Raji (cell line): ENCODE measurements around the gene R3HCC1L.

Experiments used
- POLR2A ChIP-seq: IDR thresholded peaks from 2 replicates; pipeline ENCODE4 v1.6.1; 2011; ENCODE audit warnings: low read depth, low read length, control low read depth; ENCODE audit not compliant: insufficient read depth

Gene R3HCC1L

DNA sequence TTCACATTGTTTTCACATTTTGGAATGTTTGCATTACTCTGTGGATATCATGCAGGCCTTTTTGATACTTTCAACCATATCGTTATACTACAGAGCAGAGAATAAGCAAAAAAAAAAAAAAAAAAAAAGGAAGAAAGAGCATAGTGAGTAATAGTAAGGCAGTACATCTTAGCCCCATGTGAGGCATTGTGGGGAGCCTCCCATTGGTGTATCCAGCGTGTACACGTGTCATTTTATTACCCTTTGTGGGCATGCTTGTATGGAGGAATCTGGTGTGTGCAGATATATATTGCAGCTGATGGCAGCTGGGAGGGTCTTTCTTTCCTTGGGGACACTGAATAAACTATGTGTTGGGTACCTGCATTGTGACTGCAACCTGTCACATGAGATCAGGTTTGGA, 19.6 kb downstream of the R3HCC1L start:
- no peak for TF ChIP-seq POLR2A

- no peak for TF ChIP-seq POLR2A
These were observed 24.1 kb downstream of the R3HCC1L start for GRCh38 chr10:98158576-98158975.

- TF ChIP-seq POLR2A, result no peak
These were observed 29.5 kb downstream of the R3HCC1L start for GRCh38 chr10:98163941-98164340.

- TF ChIP-seq POLR2A, result no peak
These were observed 32.7 kb downstream of the R3HCC1L start for GRCh38 chr10:98167191-98167590.

DNA sequence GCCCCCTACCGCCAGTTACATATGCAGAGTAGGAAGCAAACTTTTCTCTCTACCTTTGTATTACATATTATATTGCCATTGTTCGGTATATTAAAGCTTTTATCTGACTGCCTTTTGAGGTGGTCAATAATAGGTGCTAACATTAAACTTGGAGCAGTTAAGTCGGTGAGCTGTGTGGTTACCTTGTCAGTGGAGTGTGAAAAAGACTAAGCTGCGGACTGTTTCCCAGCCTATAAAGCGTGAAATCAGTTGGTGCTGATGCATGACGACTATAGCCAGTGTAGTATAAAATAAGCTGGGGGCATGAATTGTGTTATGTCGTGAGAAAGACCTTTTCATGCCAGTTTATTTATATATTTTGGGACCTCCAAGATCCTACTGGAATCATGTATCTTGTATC, 33.7 kb downstream of the R3HCC1L start:
- TF ChIP-seq POLR2A, result no peak

GRCh38 chr10:98168766-98169165, 34.3 kb downstream of the R3HCC1L start:
- TF ChIP-seq POLR2A, result no peak

DNA sequence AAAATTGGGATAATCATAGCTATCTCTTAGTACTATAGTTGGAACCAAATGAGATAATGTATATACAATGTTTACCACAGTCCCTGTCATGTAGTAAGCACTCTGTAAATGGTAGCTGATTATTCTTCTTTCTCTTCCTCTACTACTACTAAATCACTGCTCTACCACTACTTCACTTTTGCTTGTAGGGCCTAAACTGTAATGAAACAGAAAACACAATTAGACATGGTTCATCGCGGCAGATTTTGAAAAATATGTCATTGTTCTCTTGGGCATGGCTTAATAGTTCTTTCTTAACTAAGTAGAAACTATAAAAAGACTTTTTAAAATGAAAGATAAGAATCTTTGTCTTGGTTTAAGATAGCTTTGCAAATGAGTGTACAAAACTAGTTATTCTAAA, 34.9 kb downstream of the R3HCC1L start:
- no peak for TF ChIP-seq POLR2A

GRCh38 chr10:98170249-98171117, 36.0 kb downstream of the R3HCC1L start:
- no peak for TF ChIP-seq POLR2A

GRCh38 chr10:98172073-98172472, 37.6 kb downstream of the R3HCC1L start:
- TF ChIP-seq POLR2A, result no peak

DNA sequence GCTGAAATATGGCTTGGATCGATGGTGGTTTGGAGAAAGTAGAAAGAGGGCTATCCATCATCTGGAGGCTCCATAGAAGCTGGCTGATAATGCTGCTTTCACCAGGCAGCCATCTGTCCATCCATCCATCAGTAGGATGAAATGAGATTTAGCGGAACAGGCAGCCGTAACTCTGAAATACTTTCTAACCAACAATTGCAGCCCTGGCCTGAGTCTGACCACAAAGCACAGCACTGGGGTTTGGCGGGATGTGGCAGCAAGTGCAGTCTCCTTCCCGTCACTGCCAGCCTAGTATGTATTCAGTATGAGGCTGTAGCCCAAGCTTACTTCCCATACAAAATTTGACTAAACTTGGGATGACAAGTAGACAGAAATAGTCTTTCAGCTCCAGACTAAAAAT, 38.0 kb downstream of the R3HCC1L start:
- TF ChIP-seq POLR2A, result no peak

DNA sequence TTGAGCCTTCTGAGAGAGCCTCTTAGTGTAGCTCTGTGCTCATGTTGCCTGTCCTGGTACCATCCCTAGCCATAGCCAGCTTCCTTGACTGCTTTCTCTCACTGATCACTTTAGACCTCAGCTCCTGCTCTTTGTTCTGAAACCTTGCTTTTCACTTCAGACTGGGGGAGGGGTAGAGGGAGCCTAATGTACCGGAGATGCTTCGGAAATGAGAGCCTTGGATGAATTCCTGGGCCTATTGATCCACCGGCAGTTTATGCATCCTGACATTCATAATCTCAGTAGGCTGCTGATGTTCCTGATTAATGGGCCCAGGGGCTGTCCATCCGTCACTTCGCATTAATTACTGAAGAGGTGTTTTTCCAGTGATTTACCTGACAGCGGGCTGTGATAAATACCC, 38.8 kb downstream of the R3HCC1L start:
- no peak for TF ChIP-seq POLR2A

- TF ChIP-seq POLR2A, result no peak
These were observed 52.2 kb downstream of the R3HCC1L start for GRCh38 chr10:98186681-98187080.

GRCh38 chr10:98193037-98193436, 58.6 kb downstream of the R3HCC1L start:
- TF ChIP-seq POLR2A, result no peak

DNA sequence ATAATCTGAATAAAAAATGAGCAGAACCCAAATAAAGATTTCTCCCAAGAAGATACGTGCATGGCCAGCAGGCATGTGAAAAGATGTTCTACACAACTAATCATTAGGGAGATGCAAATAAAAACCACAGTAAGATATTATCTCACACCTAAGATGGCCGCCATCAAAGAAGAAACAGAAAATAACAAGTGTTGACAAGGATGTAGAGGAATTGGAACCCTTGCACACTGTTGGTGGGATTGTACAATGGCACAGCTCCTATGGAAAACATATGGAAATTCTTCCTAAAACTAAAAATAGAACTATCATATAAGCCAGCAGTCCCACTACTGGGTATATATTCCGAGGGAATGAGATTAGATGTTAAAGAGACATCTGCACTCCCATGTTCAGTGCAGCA, 60.2 kb downstream of the R3HCC1L start:
- TF ChIP-seq POLR2A, result no peak

- no peak for TF ChIP-seq POLR2A
These were observed 60.7 kb downstream of the R3HCC1L start for GRCh38 chr10:98195120-98195519.

DNA sequence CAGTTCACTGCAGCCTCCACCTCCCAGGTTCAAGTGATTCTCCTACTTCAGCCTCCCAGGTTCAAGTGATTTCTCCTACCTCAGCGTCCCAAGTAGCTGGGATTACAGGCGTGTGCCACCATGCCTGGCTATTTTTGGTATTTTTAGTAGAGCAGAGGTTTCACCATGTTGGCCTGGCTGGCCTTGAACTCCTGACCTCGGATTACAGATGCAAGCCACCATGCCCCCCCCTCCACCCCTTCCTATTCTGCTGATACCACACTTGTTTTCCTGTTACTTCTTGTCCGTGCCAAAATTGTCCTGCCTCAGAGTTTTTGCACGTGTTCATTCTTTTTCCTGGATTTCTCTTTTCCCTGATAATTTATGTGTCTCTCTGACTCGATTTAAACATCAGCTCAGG, 62.5 kb downstream of the R3HCC1L start:
- TF ChIP-seq POLR2A, result no peak

DNA sequence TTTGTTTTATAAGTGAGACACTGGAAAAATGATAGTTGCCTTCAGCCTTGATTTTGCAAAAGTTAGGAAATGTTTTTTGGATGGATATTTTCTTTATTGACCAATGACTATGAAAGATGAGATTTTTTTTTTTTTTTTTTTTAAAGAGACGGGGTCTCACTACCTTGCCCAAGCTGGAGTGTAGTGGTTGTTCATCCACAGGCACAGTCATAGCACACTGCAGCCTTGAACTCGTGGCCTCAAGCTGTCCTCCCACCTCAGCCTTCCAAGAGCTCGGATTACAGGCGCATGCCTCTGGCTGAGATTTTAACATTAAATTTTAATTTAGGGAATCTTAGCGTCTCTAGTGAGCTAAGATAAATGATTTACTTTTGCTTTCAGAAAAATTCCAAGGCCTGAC, 67.3 kb downstream of the R3HCC1L start:
- no peak for TF ChIP-seq POLR2A
